Adrenal gland (tissue), 5 donors: ENCODE results near the gene ZNF445.

ENCODE experiments used
- POLR2A ChIP-seq, 2 donors: fragments of 450-650 bp; IDR thresholded peaks; one replicate each; pipeline ENCODE4 v1.6.1; 2017; ENCODE audit warnings: antibody characterized with exemption in 2 of 2, mild to moderate bottlenecking in 2 of 2, moderate library complexity in 1 of 2
- TF ChIP-seq, protein P1 (sequence below), 6 experiments: fragments of 450-650 bp in 4 of 6; fragments of 200-600 bp in 2 of 6; sonication (generic) in 1 of 6; IDR thresholded peaks; 1 replicate in 5 of 6; 2 replicates in 1 of 6; pipeline versions ENCODE4 v1.5.1 to v1.8.0; 2016 to 2021; ENCODE audit warnings: antibody characterized with exemption in 6 of 6, mild to moderate bottlenecking in 2 of 6, moderate library complexity in 1 of 6
- donor health status: DM: no; HTN: no; CAD: no.

DNA sequence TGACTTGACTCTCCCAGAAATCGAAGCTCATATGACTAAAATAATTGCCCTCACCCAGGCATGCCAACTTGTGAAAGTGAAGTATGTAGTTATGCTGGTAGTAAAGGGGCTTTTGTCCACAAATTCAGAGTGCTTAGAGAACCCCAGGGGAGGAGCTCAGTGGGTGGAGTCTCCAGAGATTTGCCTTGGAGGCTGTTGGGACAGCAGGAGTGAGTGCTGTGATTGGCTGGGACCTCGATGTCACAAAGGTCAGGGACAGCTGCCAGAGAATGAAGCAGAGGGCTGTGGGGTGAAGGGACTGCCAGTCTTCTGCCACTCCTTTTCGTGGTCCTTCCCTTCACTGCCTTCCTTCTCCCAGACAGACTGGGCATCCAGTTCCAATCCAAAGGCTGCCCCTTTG is 49.8 kb downstream of the ZNF445 start:
- TF ChIP-seq, protein P1, sequence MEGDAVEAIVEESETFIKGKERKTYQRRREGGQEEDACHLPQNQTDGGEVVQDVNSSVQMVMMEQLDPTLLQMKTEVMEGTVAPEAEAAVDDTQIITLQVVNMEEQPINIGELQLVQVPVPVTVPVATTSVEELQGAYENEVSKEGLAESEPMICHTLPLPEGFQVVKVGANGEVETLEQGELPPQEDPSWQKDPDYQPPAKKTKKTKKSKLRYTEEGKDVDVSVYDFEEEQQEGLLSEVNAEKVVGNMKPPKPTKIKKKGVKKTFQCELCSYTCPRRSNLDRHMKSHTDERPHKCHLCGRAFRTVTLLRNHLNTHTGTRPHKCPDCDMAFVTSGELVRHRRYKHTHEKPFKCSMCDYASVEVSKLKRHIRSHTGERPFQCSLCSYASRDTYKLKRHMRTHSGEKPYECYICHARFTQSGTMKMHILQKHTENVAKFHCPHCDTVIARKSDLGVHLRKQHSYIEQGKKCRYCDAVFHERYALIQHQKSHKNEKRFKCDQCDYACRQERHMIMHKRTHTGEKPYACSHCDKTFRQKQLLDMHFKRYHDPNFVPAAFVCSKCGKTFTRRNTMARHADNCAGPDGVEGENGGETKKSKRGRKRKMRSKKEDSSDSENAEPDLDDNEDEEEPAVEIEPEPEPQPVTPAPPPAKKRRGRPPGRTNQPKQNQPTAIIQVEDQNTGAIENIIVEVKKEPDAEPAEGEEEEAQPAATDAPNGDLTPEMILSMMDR (IDR thresholded peaks at IDR 0.05), result no peak
- TF ChIP-seq POLR2A (IDR thresholded peaks at IDR 0.05), result no peak
